HG02884 (cell line): ENCODE data around the gene LRR1.
"Not testable (repeated sequence)": the region's sequence is repeated elsewhere in the genome, so short reads cannot be mapped to it uniquely, and the experiment has no call there.

Experiments
- ATAC-seq: cut with Tn5 transposase; IDR thresholded peaks from one replicate; pipeline ENCODE4 v1.9.1; 2021; ENCODE audit warnings: mild to moderate bottlenecking, moderate library complexity; ENCODE audit not compliant: unreplicated experiment

LRR1 gene

DNA sequence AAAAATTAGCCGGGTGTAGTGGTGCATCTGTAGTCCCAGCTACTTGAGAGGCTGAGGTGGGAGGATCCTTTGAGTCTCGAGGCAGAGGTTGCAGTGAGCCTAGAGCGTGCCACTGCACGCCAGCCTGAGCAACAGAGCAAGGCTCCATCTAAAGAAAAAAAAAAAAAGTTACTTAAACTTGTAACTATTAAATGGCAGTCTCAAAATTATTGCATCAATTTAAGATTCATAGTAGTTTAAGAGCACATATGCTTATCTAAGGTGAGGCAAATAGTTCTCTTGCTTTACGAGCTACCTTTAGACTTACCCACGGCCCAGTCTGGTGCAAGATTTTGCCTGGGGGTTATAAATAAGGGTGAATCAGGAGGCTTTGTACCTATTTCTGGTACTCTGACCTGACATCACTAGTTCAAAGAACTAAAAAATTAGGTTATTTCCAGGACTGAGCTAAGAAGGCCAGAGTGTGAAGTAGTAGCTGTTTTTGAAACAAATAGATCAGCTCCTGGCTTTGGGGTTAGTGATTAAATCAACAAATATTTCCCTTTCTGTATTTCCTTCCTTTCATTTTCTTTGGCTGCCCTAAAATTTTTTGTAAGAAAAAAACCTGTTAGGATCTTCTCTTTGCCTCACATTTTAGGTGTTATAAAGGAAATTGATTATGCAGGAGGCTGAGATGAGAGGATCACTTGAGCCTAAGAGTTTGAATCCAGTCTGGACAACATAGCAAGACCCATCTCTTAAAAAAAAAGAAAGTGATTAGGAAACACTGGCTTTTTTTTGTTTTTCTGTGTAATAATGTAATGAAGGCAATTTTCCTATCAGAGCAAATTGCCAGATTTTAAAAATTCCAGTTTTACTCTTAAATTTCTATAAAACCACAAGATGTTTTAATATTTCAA, 25.4 kb downstream of the LRR1 start:
- ATAC-seq = no peak

DNA sequence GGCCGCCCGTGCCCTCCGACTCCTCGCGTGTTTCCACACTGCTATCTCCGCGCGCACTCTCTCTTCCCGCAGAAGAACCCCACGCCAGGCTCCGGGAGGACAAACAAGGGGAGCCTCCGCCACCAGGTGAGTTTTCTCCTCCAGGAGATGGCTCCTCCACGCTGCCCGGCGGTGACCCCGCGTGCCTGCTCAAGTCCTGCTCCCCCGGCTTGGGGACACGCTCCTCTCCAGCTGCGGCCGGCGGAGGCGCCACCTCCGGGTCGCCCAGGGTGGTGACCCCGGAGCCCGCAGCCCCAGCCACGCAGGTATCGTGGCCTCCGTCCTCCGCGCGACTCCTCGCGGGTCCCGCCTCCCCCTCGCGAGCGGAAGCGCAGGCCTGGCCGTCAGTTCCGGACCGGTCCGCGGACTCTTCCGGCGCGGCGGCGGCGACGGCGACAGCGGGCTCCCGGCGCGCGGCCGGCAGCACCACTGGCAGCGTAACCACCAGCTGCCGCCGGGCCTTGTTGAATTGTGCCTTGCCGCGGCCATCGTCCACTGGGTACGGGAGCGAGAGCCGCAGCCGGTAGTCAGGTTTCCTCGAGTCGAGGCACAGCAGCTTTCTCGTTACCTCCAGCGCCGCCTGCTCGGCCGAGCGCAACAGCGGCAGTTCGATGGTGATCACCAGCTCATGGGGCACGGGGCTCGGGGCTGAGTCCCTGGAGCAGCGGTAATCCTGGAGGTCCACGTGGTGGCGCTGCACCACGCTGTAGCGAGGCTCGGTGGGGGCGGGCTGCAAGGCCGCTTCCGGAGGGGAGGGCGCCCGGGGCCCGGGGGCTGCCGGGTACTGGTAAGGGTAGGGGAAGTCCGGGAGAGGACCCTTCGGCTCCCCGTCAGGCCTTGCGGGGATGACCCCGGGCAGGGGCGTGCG, 35.2 kb downstream of the LRR1 start:
- peak; percentile 74 for ATAC-seq

DNA sequence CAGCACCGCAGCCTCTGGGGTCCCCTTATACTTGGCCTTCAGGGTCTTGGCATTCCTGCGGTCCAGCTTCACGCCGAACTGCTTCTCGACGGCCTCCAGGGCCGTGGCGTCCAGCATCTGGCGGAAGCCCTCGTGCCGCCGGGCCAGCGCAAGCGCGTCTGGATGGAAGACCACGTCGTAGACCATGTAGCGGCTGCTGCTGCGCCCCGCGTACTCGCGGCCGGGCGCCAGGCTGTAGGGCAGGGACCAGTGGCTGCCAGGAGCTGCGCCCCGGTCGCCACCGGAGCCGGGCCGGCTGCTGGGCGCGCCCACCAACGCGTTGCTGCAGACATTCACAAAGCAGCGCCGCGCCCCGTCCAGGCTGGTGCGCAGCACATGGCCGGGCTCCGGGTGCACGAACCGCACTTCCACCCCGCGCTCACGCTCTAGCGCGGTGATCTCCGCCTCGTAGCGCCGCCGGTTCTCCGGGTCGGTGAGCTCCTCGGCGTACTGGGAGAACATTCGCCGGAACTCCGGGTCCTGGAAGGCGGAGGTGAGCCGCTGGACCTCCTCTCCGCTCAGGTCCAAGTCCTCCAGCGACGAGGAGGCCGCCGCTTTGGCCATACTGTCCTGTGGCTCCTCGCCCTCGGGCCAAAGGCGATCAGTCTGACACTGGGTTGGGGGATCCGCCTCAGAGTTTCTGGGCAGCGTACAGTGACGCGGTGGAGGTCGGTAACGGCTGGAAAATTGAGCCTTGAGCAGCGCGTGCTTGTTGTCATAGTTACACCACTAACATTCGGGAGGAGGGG, 36.0 kb downstream of the LRR1 start, which contains the start of gene DNAAF2:
Gene DNAAF2 (minus strand): TSS at position 698 of the 788 bp plus-strand sequence. CDS start 95 bp downstream, at position 603.
- ATAC-seq = peak; percentile 21

DNA sequence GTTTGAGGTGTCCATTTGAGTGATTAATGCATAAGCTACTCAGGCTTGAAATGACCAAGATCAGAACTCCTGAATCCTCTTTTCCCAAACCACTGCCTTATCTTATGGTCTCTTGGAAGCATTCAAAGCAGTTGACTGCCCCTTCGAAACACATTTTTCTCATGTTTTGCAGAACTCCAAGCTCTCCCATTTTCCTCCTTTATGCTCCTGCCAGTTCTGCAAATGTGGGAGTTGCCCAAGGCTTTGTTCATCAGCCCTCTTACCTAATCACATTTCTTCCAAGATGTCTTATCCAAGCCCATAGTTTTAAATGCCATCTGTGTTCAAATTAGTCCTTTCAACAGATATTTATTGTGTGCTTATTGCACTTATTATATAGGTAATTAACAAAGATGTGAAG, 38.1 kb downstream of the LRR1 start:
- ATAC-seq = no peak

DNA sequence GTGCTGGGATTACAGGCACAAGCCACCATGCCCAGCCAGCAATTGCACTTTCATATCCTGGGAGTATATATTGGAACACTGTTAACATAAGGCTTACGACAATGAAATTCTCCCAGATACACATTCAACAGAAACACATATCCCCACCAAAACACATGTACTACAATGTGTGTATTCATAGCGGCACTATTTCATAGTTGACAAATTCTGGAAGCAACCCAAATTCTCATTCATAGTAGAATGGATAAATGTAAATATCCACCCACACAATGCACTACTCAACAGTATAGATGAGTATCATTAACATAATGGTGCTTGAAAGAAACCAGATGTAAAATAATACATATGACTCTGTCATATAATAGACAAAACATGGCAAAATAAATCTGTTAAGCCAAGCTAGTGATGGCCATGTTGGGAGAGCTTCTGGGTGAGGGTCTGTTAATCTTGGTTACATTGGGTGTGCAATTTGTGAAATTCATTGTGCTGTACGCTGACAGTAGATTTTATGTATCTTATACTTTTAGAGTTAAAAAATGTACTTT, 38.9 kb downstream of the LRR1 start:
- no peak for ATAC-seq

DNA sequence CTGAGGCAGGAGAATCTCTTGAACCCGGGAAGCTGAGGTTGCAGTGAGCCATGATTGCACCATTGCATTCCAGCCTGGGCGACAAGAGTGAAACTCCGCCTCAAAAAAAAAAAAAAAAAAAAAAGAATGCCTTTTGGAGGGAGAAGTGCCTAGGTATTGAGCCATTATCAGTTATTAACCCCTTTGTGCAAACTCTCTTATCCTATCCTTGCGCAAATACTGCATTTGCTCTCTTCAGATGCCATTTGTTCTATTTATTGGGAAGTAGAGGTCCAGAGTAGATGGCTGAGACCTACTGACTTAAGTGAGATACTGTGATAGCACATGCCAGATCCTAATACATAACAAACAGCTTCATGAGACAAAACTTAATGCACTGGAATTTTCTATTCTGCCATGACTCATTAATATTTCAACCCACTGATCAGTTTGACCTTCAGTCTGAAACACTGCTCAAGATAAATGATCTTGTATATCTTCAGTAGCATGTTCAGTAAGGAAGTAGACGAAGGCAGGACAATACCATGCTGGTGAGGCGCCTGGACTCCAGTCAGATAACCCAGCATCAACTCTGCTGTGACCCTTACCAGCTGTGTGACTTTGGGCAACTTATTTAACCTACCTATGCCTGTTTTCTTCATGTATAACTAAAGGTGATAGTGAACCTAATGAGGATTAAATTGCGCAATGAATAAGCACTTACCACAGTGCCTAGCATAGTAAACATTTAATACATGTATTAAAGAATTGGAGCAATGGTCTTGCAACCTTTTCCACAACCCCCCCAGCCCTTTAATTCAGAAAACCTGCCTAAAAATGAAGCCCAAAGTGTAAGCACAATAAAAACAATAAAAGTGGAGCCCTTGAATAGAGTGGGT, 42.0 kb downstream of the LRR1 start:
- ATAC-seq = no peak

DNA sequence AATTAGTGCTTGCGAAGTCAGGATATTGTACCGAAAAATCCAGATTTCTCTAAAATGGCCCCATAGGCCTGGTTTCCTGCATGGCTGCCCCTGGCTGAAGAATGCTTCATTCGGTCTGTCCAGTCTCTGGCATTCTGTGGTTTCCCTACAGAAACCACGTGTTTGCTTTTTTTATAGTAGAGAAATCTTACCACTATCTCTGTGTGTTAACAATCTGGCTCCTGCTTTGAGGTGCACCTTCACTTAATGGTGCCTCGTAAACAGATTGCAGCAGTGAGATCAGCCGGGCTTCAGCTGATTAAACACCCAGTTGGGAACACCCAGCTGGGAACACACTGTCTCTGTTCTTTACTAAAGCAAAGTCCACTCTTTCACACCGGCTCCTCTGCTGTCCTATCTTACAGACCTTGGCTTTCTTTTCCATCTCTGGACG, 43.0 kb downstream of the LRR1 start:
- ATAC-seq = no peak

DNA sequence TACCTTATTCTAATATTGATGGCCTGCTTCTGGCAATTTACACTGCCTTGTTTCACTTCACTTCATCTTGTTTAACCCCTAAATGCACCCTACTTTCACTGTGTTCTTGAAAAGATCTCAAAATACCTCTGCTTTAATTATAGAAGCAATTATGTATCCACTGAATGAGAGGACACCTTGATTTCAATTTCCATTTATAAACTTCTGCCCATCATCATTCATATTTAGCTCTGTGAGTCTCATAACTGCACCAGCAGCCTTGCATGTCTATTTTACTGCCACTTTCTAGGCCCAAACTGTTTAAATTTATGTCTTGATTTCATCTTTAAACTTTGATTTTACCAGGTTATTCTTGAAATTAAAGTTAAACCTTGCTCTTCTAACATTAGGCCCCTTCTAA, 43.4 kb downstream of the LRR1 start:
- no peak for ATAC-seq

DNA sequence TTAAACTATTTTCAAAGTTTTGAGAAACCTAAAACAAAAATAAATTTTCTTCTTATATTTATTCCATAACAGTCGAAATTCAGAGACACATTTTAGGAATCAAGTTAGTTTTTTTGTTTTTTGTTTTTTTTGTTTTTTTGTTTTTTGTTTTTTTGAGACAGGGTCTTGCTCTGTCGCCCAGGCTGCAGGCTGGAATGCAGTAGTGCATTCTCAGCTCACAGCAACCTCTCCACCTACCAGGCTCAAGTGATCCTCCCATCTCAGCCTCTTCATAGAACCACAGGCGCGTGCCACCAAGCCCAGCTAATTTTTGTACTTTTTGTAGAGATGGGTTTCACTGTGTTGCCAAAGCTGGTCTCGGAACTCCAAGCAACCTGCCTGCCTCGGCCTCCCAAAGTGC, 54.8 kb downstream of the LRR1 start:
- no peak for ATAC-seq

DNA sequence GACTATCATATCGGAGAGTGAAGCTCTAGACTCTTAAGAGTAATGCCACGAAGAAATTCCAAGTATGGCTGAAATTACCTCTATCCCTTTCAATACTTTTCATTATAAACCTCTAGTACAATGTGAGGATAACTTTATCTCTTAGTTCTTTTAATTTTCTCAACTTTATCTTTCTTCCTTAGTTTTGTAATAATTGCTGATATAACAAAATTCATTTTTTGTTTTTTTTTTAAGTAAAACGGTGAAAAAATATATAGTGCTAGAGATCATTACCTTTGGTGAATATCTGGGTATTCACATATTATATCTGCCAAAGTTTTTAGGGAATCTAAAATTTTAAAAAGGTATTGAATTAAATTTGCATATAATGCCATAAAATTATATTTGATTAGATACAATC, 55.8 kb downstream of the LRR1 start:
- no peak for ATAC-seq

DNA sequence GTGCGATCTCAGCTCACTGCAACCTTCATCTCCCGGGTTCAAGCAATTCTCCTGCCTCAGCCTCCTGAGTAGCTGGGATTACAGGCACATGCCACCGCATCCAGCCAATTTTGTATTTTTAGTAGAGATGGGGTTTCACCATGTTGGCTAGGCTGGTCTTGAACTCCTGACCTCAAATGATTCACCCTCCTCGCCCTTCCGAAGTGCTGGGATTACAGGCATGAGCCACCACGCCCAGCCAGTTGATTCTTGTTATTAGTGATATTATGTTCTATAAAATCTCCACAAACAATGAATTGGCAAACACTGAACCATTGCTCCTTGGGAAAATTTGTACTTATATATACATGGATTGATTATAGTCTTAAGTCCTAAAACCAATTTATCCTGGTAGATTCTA, 58.8 kb downstream of the LRR1 start:
- ATAC-seq = not testable (repeated sequence)

DNA sequence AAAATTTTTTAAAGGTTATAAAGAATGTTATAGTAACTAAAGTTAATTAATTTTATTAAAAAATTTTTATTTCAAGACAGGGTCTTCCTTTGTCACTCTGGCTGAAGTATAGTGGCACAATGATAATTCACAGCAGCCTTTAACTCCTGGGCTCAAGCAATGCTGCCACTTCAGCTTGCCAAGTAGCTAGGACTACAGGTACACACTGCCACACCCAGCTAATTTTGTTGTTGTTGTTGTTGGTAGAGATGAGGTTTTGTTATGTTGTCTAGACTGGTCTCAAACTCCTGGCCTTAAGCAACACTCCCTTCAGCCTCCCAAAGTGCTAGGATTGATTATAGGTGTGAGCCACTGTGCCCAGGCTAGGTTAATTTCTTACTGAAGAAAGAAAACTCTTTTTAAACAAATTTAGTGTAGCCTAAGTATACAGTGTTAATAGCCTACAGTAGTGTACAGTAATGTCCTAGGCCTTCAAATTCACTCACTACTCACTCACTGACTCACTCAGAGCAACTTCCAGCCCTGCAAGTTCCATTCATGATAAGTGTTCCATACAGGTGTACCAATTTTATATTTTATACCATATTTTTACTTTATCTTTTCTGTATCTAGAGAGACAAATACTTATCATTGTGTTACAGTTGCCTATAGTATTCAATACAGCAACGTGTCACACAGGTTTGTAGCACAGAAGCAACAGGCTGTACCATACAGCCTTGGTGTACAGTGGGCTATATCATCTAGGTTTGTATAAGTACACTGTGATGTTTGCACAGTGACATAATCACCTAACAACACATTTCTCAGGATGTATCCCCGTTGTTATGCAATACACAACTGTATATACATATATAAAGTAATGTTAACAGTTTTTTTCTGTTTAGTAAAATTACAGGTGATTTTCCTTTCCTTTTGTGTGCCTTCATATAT, 61.1 kb downstream of the LRR1 start:
- no peak for ATAC-seq
